Peyer's patch (tissue), 4 donors: ENCODE measurements around the gene ITK.

Source experiments
- POLR2A ChIP-seq, 2 donors: fragments of 450-650 bp; IDR thresholded peaks; one replicate each; pipeline ENCODE4 v1.5.1; 2017; ENCODE audit warnings: antibody characterized with exemption in 2 of 2, mild to moderate bottlenecking in 2 of 2, moderate library complexity in 2 of 2
- TF ChIP-seq, protein P1 (sequence below), 6 experiments: fragments of 450-650 bp in 4 of 6; fragments of 200-600 bp in 2 of 6; sonication (generic) in 1 of 6; IDR thresholded peaks; one replicate each; pipeline ENCODE4 v1.5.1; 2017 to 2019; ENCODE audit warnings: antibody characterized with exemption in 6 of 6, mild to moderate bottlenecking in 3 of 6, moderate library complexity in 1 of 6

GRCh38 chr5:157275403-157275802 is 94.8 kb downstream of the ITK start:
- TF ChIP-seq, protein P1, sequence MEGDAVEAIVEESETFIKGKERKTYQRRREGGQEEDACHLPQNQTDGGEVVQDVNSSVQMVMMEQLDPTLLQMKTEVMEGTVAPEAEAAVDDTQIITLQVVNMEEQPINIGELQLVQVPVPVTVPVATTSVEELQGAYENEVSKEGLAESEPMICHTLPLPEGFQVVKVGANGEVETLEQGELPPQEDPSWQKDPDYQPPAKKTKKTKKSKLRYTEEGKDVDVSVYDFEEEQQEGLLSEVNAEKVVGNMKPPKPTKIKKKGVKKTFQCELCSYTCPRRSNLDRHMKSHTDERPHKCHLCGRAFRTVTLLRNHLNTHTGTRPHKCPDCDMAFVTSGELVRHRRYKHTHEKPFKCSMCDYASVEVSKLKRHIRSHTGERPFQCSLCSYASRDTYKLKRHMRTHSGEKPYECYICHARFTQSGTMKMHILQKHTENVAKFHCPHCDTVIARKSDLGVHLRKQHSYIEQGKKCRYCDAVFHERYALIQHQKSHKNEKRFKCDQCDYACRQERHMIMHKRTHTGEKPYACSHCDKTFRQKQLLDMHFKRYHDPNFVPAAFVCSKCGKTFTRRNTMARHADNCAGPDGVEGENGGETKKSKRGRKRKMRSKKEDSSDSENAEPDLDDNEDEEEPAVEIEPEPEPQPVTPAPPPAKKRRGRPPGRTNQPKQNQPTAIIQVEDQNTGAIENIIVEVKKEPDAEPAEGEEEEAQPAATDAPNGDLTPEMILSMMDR (IDR thresholded peaks at IDR 0.05), result no peak
- no peak for TF ChIP-seq POLR2A (IDR thresholded peaks at IDR 0.05)
